ENCODE data around the gene IPCEF1. TPM values are rescaled to one million over a fixed set of nuclear protein-coding genes. Genes with fewer than 3 reads are reported as not detected.

The IPCEF1 gene
- total RNA-seq, 2 experiments from 2014 or later = 23.6 to 24.3 TPM

- intact Hi-C loops (cut with micrococcal nuclease) = no loop called here
- Mint-ChIP-seq H3K27me3 (no peaks in the 10 kb centered on the region), H3K9me3 (peaks cover 19% of the 10 kb centered on the region), H3K4me1 (ENCODE audit: low read depth) (peaks cover 63% of the 10 kb centered on the region), H3K27ac (peak overlapping the region; percentile 36), H3K36me3 (ENCODE audit: low read depth) (peaks cover 18% of the 10 kb centered on the region), H3K4me3 (no peak overlapping the region)
- POLR2A ChIA-PET = interaction anchor here (0.7 to 1.5 kb wide), 3 partner anchors 11 to 93 kb away, joined by 3 to 4 read pairs (median 3); no protein-coding TSS in a partner anchor
- CTCF ChIA-PET = interaction anchor here (1.0 to 3.9 kb wide), 4 partner anchors 12 to 81 kb away, joined by 3 to 21 read pairs (median 4); no protein-coding TSS in a partner anchor
- DNase-seq = no peak
- ATAC-seq = no peak
- no peak for TF ChIP-seq CTCF (IDR thresholded peaks at IDR 0.05)
Observed at GRCh38 chr6:154252678-154253077, 103.9 kb downstream of the IPCEF1 start.

GRCh38 chr6:154251116-154251515, 105.5 kb downstream of the IPCEF1 start:
- POLR2A ChIA-PET = interaction anchor here (0.6 to 1.5 kb wide), 3 partner anchors 19 to 162 kb away, joined by 3 to 4 read pairs (median 4); no protein-coding TSS in a partner anchor
- Mint-ChIP-seq H3K4me1 (ENCODE audit: low read depth) (peaks cover 54% of the 10 kb centered on the region), H3K9me3 (peaks cover 15% of the 10 kb centered on the region), H3K27ac (peak overlapping the region; percentile 90), H3K36me3 (ENCODE audit: low read depth) (peaks cover 20% of the 10 kb centered on the region), H3K27me3 (no peaks in the 10 kb centered on the region), H3K4me3 (no peak overlapping the region)
- TF ChIP-seq CTCF (IDR thresholded peaks at IDR 0.05) = no peak
- ATAC-seq (no peak), DNase-seq (no peak)
- CTCF ChIA-PET = interaction anchor here (0.6 to 3.9 kb wide), 9 partner anchors 11 to 105 kb away, joined by 3 to 21 read pairs (median 3); partner anchors contain the start of gene IPCEF1
- intact Hi-C loops (cut with micrococcal nuclease) = no loop called here

GRCh38 chr6:154249499-154250298, 106.9 kb downstream of the IPCEF1 start:
- Mint-ChIP-seq H3K27me3 (no peaks in the 10 kb centered on the region), H3K4me1 (ENCODE audit: low read depth) (peaks cover 59% of the 10 kb centered on the region), H3K4me3 (peak overlapping the region; percentile 64), H3K9me3 (peaks cover 4% of the 10 kb centered on the region), H3K36me3 (ENCODE audit: low read depth) (peaks cover 19% of the 10 kb centered on the region), H3K27ac (peak overlapping the region; percentile 90)
- CTCF ChIA-PET = interaction anchor here (1.1 to 3.7 kb wide), 7 partner anchors 12 to 105 kb away, joined by 3 to 42 read pairs (median 4); no protein-coding TSS in a partner anchor
- intact Hi-C loops (cut with micrococcal nuclease) = loop anchor here (1.0 to 2.0 kb wide), 2 partner anchors 27 to 93 kb away; no protein-coding TSS in a partner anchor
- ATAC-seq (peak; percentile 60), DNase-seq (peak; percentile 52)
- POLR2A ChIA-PET = interaction anchor here (0.5 to 3.6 kb wide), 10 partner anchors 10 to 442 kb away, joined by 3 to 34 read pairs (median 4); no protein-coding TSS in a partner anchor
- no peak for TF ChIP-seq CTCF (IDR thresholded peaks at IDR 0.05)

GRCh38 chr6:154247119-154247861, 109.3 kb downstream of the IPCEF1 start:
- Mint-ChIP-seq H3K4me3 (peak overlapping the region; percentile 93), H3K4me1 (ENCODE audit: low read depth) (peaks cover 71% of the 10 kb centered on the region), H3K36me3 (ENCODE audit: low read depth) (peaks cover 36% of the 10 kb centered on the region), H3K9me3 (peaks cover 9% of the 10 kb centered on the region), H3K27ac (peak overlapping the region; percentile 99), H3K27me3 (no peaks in the 10 kb centered on the region)
- intact Hi-C loops (cut with micrococcal nuclease) = loop anchor here (2.0 kb wide), 1 partner anchor 14 kb away; no protein-coding TSS in a partner anchor
- ChIA-PET CTCF (interaction anchor here (0.8 to 3.7 kb wide), 12 partner anchors 8 to 429 kb away, joined by 3 to 42 read pairs (median 4); no protein-coding TSS in a partner anchor), POLR2A (interaction anchor here (0.6 to 3.6 kb wide), 10 partner anchors 10 to 88 kb away, joined by 3 to 34 read pairs (median 4); no protein-coding TSS in a partner anchor)
- no peak for TF ChIP-seq CTCF (IDR thresholded peaks at IDR 0.05)
- DNase-seq (peak; percentile 78), ATAC-seq (peak; percentile 62)

Measured in activated CD8-positive, alpha-beta T cell treated with anti-CD3 and anti-CD28 coated beads for 36 hours (primary cell).